Common myeloid progenitor, CD34-positive (primary cell): ENCODE results near the gene BRCC3.

ENCODE experiments used
- CTCF ChIA-PET: fragments of 350-600 bp; sonication (Branson Sonifier 250); formaldehyde crosslinking; loops from one replicate; lab custom pipeline; 2021; ENCODE audit warnings: antibody characterized with exemption; lab: Charles Lee
- POLR2A ChIA-PET: fragments of 350-600 bp; sonication (Branson Sonifier 250); formaldehyde crosslinking; loops from one replicate; lab custom pipeline; 2021; ENCODE audit warnings: antibody characterized with exemption; lab: Charles Lee
- DNase-seq, 3 donors: peaks; one replicate each; pipeline versions ENCODE4 v3.0.0 to v3.0.0-alpha.2; 2013
- H3K27ac ChIP-seq, 2 experiments: 1 replicate in 1 of 2; 2 replicates in 1 of 2; pipeline ENCODE4 v1.7.0; 2013; ENCODE audit warnings: inconsistent platforms in 2 of 2, low read length in 2 of 2, mild to moderate bottlenecking in 2 of 2, low read depth in 1 of 2, moderate library complexity in 1 of 2; ENCODE audit not compliant: severe bottlenecking in 2 of 2, insufficient read depth in 1 of 2, poor library complexity in 1 of 2
- H3K27me3 ChIP-seq, 5 experiments: replicated peaks in 2 of 5; 1 replicate in 3 of 5; 2 replicates in 2 of 5; pipeline versions ENCODE4 v1.6.1 to v1.7.0; 2013; ENCODE audit warnings: low read length in 4 of 5, mild to moderate bottlenecking in 2 of 5, moderate library complexity in 2 of 5, inconsistent platforms in 1 of 5; ENCODE audit not compliant: insufficient read depth in 5 of 5, control insufficient read depth in 4 of 5
- H3K36me3 ChIP-seq, 4 experiments: 1 replicate in 2 of 4; 2 replicates in 2 of 4; pipeline versions ENCODE4 v1.6.1 to v1.7.0; 2013; ENCODE audit warnings: low read length in 3 of 4, control low read depth in 1 of 4, mild to moderate bottlenecking in 1 of 4; ENCODE audit not compliant: control insufficient read depth in 4 of 4, insufficient read depth in 4 of 4
- H3K4me1 ChIP-seq, 4 experiments: 1 replicate in 3 of 4; 2 replicates in 1 of 4; pipeline versions ENCODE4 v1.6.1 to v1.7.1; 2013; ENCODE audit warnings: low read length in 3 of 4, mild to moderate bottlenecking in 3 of 4, control low read depth in 1 of 4, inconsistent platforms in 1 of 4, moderate library complexity in 1 of 4; ENCODE audit not compliant: control insufficient read depth in 4 of 4, insufficient read depth in 4 of 4; ENCODE audit errors: control extremely low read depth in 1 of 4
- H3K4me3 ChIP-seq, 7 experiments: 1 replicate in 4 of 7; 2 replicates in 3 of 7; pipeline versions ENCODE4 v1.5.1 to v1.7.0; 2013; ENCODE audit warnings: mild to moderate bottlenecking in 7 of 7, low read length in 6 of 7, moderate library complexity in 6 of 7, inconsistent platforms in 2 of 7, low read depth in 2 of 7, control low read depth in 1 of 7; ENCODE audit not compliant: insufficient read depth in 4 of 7, control insufficient read depth in 1 of 7; ENCODE audit errors: extremely low read depth in 1 of 7
- H3K9me3 ChIP-seq, 5 experiments: 1 replicate in 4 of 5; 2 replicates in 1 of 5; pipeline versions ENCODE4 v1.6.1 to v1.7.1; 2013; ENCODE audit warnings: low read length in 4 of 5, mild to moderate bottlenecking in 2 of 5, inconsistent platforms in 1 of 5, low read depth in 1 of 5, moderate library complexity in 1 of 5; ENCODE audit not compliant: control insufficient read depth in 4 of 5, insufficient read depth in 2 of 5; ENCODE audit errors: control extremely low read depth in 1 of 5
- WGBS: methylation state at CpG from one replicate; pipeline ENCODE4 v1.1.5; 2013; ENCODE audit not compliant: insufficient coverage; 5-methylcytosine and 5-hydroxymethylcytosine counted together

Gene BRCC3

GRCh38 chrX:155105919-155106318, 34.6 kb downstream of the BRCC3 start:
- Histone ChIP-seq H3K9me3 (no peaks in the 10 kb centered on the region), H3K4me1 (no peaks in the 10 kb centered on the region), H3K27ac (no peak overlapping the region), H3K4me3 (no peak overlapping the region), H3K27me3 (no peaks in the 10 kb centered on the region), H3K36me3 (peaks cover 0 to 12% (median 7%) of the 10 kb centered on the region in 4 experiments)
- CTCF ChIA-PET = no interaction called here
- POLR2A ChIA-PET = no interaction called here
- no peak for DNase-seq
- no CpG with 5 or more reads among the region's 2 CpGs for WGBS

DNA sequence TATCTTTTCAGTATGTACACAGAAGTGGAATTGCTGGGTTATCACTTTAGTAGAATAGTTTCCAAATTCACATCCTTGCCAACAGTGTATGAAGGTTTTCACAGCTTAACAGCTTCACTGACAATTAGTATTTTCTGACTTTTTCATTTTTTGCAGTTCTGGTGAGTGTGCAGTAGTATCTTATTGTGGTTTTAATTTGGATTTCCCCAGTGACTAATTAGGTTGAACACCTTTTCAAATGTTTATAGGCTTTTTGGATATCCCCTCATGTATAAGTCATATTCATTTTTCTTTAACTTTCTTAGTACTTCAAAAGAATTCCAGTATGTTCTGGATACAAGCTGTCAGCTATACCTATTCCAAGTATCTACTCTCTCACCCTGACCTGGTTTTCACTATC, 37.1 kb downstream of the BRCC3 start:
- ChIA-PET POLR2A (no interaction called here), CTCF (no interaction called here)
- peaks cover 0 to 17% (median 9%) of the 10 kb centered on the region in 4 experiments for H3K36me3 ChIP-seq
- DNase-seq = no peak
- H3K27ac ChIP-seq = no peak overlapping the region
- no peaks in the 10 kb centered on the region for H3K4me1 ChIP-seq
- H3K9me3 ChIP-seq = no peaks in the 10 kb centered on the region
- H3K4me3 ChIP-seq = no peak overlapping the region
- no peaks in the 10 kb centered on the region for H3K27me3 ChIP-seq

DNA sequence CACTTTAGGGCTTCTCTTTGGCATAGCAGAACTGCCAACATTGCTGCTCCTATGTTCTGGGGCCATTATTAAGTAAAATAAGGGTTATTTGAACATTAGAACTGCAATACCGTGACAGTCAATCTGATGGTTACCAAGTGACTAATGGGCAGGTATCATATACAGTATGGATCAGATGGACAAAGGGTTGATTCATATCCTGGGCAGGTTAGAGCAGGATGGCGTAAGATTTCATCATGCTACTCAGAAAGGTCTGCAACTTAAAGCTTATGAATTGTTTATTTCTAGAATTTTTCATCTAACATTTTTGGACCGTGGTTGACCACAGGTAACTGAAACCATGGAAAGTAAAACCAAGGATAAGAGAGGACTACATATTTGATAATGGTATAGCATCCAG, 40.9 kb downstream of the BRCC3 start:
- Histone ChIP-seq H3K4me3 (no peak overlapping the region), H3K36me3 (peaks cover 0 to 30% (median 10%) of the 10 kb centered on the region in 4 experiments), H3K4me1 (no peaks in the 10 kb centered on the region), H3K9me3 (no peaks in the 10 kb centered on the region), H3K27me3 (no peaks in the 10 kb centered on the region), H3K27ac (no peak overlapping the region)
- 100% methylated on average over 2 of the region's 3 CpGs for WGBS
- CTCF ChIA-PET = no interaction called here
- POLR2A ChIA-PET = no interaction called here
- DNase-seq = no peak

GRCh38 chrX:155113097-155113496, 41.8 kb downstream of the BRCC3 start:
- Histone ChIP-seq H3K27ac (no peak overlapping the region), H3K27me3 (no peaks in the 10 kb centered on the region), H3K36me3 (peaks cover 0 to 27% (median 11%) of the 10 kb centered on the region in 4 experiments), H3K9me3 (no peaks in the 10 kb centered on the region), H3K4me1 (no peaks in the 10 kb centered on the region), H3K4me3 (no peak overlapping the region)
- POLR2A ChIA-PET = no interaction called here
- no peak for DNase-seq
- 82% methylated on average over 3 of the region's 4 CpGs for WGBS
- CTCF ChIA-PET = no interaction called here

- 89% methylated on average over 1 of the region's 1 CpG for WGBS
- Histone ChIP-seq H3K4me1 (no peaks in the 10 kb centered on the region), H3K27ac (no peak overlapping the region), H3K27me3 (no peaks in the 10 kb centered on the region), H3K9me3 (peaks cover 0 to 1% (median 0%) of the 10 kb centered on the region in 5 experiments), H3K4me3 (no peak overlapping the region), H3K36me3 (peaks cover 0 to 33% (median 11%) of the 10 kb centered on the region in 4 experiments)
- ChIA-PET CTCF (interaction anchor here (1.1 kb wide), 1 partner anchor 129 kb away, joined by 3 read pairs; no protein-coding TSS in a partner anchor), POLR2A (no interaction called here)
- DNase-seq = no peak
Measured at GRCh38 chrX:155115174-155115819, 44.0 kb downstream of the BRCC3 start.

DNA sequence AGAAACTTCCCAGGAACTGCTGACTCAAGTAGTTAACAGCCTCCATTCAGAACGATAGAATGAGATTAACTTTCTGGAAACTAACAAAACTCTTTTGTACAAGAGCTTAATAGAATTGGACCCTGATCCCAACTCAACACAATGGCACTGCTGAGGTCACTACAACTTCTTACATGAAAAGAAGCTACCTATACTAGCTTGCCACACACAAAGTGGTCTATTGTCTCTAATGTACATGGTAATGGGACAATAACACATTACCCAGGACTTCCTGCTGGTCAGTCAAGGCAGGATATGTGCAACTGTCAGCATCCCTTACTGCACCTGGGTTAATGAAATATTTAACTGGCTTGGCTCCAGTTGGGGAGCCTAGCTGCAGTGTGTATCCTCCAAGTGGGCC, 56.2 kb downstream of the BRCC3 start:
- no peaks in the 10 kb centered on the region for H3K4me1 ChIP-seq
- POLR2A ChIA-PET = no interaction called here
- H3K27me3 ChIP-seq = no peaks in the 10 kb centered on the region
- no peak overlapping the region for H3K27ac ChIP-seq
- no peak overlapping the region for H3K4me3 ChIP-seq
- CTCF ChIA-PET = interaction anchor here (1.1 kb wide), 1 partner anchor 9 kb away, joined by 4 read pairs; no protein-coding TSS in a partner anchor
- no peak for DNase-seq
- WGBS = 90% methylated on average over 1 of the region's 1 CpG
- H3K36me3 ChIP-seq = peaks cover 0 to 2% (median under 1%) of the 10 kb centered on the region in 4 experiments
- H3K9me3 ChIP-seq = peaks cover 0 to 1% (median 0%) of the 10 kb centered on the region in 5 experiments

DNA sequence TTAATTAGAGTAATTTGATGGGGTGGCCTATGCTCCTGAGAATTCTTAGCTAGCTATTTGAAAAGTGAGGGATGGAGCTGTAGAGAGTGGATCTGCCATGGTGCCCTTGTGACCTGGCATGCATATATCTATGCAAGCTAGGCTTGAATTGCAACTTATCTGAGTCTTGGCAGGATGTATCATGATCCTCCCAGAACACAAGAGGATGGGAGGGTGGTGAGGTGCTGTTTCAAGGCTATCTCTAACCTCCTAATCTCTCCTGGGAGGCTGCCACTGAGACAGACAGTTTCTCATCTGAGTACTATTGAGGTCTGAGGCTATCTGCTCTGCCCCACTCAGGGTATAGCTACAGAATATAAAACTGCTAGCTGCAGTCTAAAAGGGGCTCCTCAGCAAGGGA, 56.6 kb downstream of the BRCC3 start:
- no peak overlapping the region for H3K27ac ChIP-seq
- no peak for DNase-seq
- H3K4me1 ChIP-seq = no peaks in the 10 kb centered on the region
- H3K9me3 ChIP-seq = peaks cover 0 to 1% (median 0%) of the 10 kb centered on the region in 5 experiments
- H3K27me3 ChIP-seq = no peaks in the 10 kb centered on the region
- POLR2A ChIA-PET = no interaction called here
- H3K36me3 ChIP-seq = peaks cover 0 to 2% (median under 1%) of the 10 kb centered on the region in 4 experiments
- H3K4me3 ChIP-seq = no peak overlapping the region
- CTCF ChIA-PET = interaction anchor here (1.1 kb wide), 1 partner anchor 10 kb away, joined by 4 read pairs; no protein-coding TSS in a partner anchor
